NCI-H2196 treated with DMSO at 0.1 percent for 48 hours (cell line): ENCODE measurements around the gene C10orf71.

Experiments
- DNase-seq: peaks from one replicate; lab custom pipeline; 2025; ENCODE audit not compliant: unreplicated experiment; lab: John Stamatoyannopoulos, UW

The C10orf71 gene

DNA sequence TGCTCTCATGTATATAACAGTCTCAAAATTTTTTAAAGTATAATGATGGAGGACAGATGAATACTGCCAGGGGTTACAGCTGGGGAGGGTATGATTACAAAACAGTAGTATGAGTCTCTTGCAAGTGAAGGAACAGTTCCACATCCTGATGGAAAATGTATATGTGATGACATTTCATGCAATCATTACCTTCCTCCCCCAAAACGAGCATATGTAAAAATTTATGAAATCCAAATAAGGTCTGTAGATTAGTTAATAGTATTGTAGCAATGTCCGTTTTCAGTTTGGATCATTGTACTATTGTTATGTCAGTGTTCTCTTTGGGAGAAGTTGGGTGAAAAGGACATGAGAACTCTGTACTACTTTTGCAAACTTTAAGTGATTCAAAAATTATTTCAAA lies 58.9 kb downstream of the C10orf71 start:
- no peak for DNase-seq

DNA sequence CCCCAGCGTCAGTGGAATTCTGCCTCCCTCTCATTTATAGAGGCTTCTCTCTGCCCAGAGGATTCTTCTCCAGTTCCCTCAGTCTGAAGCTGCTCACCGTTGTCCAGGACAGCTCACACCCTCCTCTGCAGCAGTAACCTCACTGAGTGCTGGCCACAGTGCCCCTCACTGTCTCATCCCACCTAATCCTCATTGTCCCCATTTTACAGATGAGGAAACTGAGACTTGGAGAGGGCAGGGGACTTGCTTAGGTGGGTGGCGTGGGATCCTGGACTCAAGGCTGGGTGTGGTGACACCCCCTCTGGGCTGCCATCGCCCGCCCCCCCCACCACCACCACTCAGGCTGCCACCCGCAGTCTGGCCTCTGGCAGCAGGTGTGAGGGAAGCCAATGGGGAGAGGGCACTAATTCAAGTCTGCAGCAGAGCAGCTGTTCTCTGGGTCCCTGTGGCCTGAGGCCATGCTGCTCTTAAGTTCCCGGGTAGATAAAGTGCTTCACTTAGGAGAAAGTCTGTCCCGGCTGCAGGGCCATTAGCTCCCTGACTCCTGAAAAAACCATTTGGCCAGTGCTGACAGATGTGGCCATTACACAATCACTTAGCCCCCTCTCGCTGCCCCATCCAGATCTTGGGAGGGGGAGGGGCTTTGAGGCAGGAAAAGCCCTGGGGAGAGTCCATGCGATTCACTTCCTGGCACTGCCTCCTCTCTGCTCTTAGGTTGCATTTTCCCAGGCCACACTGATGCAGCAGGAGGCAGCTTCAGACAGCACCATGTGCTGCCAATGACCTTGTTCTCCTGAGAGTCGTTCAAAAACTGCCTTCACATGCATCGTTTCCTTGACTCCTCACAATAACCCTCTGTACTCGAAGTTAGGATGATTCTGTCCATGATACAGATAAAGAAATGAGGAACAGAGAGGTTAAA lies 60.6 kb downstream of the C10orf71 start:
- no peak for DNase-seq

DNA sequence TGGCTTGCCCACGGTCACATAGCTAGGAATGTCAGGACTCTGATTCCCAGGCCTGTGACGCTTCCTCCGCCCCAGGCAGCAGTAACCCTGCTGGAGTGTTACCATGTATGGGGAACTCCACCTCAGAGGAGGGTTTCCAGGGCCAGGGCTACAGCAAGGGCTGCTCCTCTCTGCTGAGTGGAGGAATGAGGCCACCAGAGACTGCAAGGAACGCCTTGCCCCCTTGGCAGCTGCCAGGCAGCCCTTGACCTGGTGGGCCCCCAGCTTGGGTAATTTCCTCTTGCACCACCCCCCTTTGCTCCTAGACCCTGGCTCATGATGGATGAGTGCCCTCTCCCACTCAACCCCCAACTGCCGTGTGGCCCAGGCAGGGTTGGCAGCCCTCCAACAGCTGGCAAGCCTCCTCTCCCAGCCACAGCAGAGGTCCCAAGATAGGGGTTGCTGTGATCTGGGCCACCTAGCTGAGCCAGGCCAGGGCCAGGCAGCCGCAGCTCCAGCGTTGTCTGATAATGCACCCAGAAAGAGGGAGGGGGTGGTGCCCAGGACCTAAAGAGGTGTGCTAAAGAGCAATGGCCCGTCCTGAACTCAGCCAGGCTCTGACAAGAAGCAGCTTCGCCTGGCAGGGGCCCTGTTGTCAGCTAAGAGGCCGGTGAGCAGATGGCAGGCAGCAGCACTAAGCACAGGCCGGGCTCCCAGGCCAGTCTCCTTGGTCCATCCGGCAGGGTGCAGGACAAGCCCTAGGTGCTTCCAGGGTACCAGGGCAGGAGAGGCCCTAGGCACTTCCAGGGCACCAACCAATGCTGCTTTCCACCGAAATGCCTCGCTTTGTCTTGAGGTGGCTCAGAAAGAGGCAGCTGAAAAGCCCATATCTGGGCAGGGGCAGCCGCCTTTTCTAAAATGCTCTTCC lies 61.6 kb downstream of the C10orf71 start:
- DNase-seq: no peak

DNA sequence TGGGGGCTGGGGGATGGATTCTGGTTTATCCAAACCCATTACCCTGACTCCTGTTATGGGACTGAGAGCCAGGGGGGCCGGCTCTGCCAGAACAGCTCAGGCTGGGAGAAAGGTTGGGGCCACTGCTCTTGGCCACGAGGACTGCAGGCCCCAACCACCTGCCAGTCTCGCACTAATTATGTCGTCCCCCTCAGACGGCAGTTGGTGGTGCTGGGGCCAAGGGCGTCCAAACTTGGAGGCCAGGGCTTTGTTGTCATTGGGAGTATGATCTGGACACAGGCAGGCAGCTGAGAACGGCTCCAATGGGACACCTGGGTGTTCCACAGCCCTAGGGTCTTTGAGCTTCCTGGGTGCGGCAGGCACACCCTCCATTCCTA lies 62.2 kb downstream of the C10orf71 start:
- no peak for DNase-seq

DNA sequence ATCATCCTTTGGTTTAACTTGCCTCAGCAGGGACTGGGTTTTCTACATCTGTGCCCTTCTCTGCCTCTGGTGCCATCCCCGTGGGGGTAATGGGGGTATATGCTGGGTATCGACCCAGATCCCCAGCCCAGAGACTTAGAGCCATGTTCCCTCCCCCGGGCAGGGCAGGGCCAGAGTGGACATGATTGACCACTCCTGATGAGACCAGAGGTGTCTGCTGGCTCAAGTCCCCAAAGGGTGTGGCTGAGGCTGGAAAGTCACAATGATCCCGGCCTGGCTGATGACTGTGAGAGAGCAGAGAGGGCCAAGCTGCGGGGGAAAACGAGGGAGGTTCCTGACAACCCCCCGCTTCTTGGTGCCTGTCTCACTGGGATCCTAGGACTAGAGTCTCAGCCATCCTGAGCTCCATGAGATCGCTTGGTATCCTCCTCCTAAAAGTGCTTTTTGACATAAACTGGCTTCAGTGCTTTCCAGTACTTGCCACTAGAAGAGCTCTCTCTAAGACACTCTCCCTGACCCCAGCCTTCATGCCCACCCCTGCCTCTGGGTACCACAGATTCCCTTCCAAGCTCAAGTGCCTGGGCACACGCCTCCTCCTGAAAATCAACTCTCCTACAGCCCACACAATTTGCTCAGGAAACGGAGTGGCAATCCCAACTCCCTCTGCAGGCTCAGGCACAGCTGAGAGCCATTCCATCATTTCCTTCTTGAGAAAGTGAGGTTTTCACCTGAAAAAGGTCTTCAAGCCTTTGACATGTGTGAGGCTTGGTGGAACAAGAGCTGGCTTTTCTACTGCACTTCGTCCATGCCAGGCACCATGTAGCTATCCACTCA lies 63.0 kb downstream of the C10orf71 start:
- no peak for DNase-seq

DNA sequence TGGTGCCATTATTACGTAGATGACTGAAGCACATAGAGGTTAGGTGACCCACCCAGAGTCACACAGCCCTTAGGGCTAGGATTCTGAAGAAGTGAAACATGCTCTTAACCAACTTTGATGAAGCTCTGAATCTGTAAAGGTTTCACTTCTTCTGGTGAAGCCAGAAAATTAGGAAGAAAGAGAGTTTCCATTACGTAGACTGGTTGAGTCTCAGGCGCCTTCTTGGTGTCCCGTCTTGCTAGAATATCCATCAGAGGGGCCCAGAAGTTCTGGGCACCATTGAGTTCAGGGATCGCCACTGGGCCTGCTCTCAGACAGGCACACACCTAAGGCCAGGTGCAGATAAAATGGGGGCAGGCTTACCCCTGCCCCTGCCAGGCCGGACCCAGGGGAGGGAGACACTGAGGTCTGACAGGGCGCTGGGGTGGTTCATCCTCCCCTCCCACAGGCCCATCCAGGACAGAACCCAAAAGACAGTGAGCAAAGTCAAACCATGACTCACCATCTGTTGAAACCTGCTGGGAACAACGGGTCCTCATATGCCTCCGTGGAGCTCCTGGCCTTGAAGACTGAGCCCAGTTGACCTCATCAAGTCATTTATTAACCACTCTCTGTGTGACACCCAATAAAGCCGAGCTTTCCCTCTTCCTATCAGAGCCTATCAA lies 63.8 kb downstream of the C10orf71 start:
- DNase-seq: no peak

DNA sequence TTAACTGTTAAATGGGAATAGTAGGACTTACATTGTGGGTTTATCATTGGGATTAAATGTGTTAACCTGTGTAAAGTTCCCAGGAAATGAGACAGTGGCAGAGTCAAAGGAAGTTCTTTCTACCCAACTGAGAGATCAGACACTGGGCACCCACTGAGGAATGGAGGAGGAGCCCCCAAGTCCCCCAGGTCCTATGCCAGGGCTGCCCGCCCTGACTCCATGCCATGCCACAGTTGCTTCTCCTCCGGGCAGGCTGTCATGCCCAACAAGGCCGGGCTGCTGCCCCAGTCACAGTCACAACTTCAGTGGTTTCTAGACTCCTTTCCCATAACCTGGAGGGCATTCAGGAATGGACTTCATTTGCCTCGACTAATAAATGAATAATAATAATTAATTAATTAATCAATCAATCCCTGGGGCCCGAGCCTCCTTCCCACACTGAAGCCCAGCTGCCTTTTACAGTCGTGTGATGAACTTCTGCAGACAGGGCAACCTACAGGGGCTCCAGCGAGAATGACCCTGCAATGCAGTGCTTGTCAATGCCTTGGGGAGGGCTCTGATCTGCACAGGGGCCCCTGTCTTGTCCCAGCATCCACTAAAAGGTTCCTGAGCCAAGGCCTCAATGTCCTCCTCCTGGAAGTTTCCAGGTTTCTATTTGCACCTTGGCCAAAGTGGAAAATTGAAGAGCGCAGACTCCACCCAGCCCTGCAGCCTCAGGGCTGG lies 64.5 kb downstream of the C10orf71 start:
- DNase-seq: no peak

DNA sequence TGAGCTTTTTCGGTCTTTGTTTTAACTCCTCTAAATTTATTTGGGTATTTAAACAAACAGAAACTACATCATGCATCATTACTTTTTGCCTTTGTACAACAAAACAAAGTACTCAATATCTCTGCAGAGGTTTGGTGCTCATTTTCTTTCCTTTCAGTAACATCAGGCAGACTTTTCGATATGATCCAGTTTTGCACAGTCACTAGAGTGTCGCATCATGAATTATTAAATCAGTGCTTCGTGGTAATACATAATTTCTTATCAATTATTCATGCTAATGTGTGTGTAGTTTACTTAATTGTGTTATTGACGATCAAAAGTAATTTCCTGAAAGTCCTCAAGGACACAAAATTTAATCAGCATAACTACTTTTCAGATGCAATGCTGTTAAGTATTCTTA lies 65.1 kb downstream of the C10orf71 start:
- no peak for DNase-seq

DNA sequence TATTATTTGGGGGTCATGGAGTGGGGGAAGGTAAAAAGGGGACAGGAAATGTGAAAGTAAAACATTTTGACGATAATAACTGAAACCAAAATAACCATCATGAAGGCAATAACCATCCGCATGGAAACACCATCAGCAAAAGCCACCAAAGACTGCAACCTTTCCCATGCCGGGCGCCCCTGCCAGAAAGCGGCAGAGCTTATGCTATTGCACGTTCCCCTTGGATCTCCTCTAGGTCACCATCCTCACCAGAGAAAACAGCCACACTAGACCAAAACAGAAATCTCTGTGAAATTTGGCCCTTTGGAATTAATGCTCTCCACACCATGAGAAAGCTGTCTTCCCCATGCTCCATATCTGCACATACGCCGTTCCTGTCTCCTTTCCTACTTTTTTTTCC lies 65.8 kb downstream of the C10orf71 start:
- DNase-seq: no peak

DNA sequence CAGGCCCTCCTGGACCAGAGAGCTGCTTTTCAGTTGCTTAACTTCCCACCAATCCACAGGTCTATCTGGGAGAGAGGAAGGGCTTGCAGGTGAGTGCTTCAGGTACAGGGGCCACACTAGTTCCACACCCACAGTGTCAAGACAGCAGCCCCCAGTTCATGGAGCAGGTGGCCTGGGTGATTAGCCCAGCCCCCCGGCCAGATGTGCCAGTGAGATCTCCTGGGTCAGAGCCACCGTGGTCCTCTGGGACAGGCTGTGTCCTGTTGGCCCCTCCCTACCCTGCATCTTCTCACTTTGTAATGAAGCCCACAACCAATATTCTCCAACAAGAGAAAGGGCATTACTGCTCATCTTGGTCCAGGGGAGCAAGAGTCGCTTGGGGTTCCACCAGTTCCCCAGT lies 66.3 kb downstream of the C10orf71 start:
- DNase-seq: no peak

DNA sequence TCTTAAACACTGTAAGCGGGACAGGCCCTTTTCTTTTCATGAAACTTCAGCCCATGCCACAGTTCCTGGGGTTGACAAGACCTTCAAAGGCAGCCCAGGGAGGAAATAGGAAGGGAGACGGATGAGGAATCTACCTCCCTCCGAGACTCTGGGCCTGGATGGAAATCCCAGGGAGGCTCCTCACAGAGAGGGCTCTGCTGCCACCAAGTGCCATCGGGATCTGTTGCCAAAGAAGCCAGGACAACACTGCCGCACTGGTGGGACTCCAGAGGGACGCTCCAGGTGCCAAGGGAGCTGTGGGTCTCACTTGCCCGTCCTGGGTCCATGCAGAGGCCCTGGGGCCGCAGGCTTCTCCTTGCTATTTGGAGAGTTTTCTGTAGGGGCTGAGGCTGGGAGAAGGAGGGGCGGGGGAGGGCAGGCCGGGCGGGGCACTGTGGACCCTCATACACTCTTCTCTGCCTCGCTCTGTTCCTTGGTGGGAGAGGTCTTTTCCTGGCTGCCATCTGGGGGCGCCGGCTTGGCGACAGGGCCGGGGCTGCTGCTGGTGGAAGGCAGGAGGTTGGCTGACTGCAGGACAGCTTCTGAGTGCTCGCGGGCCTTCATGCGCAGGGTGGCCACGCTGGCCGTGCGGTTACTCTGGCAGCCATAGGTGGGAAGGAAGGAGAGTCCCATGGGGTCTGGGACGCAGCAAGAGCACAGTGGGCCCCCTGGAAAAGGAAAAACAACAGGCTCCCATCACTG lies 66.9 kb downstream of the C10orf71 start:
- no peak for DNase-seq

DNA sequence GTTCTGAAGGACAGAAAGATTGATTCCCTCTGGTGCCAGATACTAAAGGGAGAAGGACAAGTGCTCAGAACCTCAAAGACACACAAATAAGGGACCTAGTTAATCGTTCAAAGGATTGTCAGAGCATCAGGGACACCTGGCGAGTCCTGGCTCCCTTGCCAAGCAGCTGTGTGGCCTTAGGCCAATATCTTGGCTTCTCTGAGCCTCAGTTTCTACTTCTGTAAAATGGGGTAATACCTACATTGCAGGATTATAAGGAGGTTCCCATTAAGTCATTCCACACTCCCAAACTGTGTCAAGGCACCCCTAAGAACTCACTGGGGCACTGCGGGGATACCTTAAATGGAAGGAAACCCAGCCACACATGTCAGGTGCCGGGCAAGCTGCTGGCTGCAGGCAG lies 67.5 kb downstream of the C10orf71 start:
- DNase-seq: no peak

DNA sequence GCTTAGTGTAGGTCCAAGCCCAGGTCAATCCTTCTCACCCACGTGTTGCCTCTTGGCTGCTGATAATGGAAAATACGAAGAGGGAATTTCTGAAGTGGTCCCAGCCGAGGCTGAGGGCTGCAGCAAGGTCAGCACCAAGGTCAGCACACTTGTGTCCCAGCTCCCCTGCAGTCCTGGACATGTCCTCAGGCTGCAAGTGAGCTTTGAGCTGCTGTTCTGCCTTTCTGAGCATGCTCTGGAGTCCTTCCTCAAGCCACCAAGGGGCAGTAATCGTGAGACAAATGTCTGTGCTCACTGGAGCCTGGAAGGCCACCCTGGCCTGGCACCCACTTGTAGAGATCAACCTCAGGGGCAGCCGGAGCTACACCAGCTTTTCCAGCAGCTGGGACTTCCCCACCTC lies 68.6 kb downstream of the C10orf71 start:
- no peak for DNase-seq

DNA sequence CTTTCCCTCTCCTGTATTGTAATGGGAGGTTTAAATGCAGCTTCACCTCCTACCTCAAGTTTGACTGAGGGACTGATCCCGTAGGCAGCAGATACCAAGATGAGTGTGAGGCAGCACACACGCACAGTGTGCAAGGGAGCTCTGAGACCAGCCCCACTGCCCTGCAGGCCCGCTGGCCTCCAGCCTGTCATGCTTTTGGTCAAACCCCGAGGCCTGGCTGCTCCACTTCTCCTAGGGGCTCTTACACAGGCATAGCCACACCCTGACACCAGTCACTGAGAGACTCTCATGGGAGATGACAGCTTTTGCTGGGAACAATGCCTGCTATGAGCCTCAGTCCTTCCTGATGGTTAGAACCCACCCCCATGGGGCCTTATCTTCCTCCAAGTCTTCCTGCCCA lies 69.3 kb downstream of the C10orf71 start:
- DNase-seq: no peak

DNA sequence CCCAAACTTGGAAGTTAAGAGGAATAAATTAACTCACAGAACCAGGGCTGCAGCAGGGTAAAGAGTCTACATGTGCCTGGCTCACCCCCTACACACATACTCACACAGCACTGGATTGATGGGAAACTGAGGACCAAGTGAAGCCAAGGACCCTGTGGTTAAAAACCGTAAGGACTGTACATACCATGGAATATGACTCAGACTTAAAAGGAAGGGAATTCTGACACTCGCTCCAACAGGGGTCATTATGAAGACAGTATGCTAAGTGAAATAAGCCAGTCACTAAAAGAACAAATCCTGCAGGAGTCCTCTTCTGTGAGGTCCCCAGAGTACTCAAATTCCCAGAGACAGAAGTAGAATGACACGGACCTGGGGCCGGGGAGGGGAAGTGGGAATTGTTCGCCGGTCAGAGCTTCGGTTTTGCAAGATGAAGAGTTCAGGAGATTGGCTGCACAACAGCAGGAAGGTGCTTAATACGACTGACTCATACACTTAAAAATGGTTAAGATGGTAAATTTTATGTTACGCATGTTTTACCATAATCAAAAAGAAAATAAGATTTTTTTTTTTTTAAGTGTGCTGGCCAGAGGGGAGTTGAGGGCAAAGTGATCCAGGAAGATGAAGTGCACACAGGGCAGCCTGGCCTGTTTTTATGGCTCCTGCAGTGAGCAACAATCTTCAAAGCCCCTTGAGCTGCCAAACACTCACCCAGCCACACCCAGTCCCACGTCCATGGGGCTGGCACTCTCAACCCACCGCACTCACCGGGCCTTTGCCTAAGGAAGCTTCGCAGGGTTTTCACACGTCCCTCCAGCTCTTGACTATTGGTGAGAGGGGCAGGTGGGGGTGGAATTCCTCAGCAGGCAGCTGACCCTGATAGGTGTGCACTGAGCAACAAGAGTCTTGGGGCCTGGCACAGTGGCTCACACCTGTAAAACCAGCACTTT lies 70.5 kb downstream of the C10orf71 start:
- no peak for DNase-seq

DNA sequence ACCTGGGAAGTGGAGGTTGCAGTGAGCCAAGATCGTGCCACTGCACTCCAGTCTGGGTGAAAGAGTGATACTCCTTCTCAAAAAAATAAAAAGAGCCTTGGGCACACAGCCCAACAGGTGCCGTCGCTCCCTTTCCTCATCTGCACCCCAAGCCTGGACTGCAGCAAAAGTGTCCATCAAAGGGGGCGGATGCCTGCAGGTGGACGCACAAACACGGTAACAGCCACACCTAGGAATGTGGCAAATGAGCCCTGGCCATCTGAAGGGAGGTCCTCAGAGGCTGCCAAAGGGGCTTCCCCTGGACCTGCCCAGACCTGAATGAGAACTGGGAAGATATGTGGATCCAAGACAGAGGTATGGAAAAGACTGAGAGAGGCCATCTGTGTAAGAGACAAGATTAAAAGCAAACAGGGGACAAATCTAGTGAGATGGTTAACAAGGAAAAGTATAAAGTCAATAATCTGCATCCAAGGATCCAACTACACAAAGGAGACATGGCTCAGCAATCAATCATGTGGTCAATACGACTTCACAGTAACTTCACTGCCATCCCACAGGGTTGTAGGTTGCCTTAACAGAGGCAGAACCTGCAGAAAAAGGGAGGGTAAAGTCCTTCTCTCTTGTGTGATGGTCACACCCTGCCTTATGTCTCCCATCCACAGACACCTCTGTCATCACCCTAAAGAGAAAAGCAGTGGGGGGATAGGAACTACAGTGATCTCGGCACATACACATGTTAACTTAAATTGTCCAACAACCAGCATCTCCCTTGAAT lies 71.5 kb downstream of the C10orf71 start:
- DNase-seq: no peak

DNA sequence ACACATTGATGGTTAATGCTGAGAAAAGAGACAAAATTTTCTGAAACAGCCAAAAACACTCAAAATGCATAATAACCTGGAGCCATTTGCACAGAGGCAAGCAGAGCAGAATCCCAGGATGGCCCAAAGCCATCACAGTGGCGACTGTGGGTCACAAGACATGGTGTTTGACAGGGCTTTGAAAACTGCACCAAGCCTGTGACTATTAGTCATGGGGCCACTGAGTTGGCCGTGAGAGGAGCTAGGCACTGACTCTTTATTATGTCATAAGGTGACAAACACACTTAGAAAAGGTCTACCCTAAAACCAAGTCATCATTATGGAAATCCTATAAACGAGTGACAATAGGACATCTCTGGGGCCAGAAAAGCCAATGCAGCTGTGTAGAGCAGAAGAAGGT lies 73.0 kb downstream of the C10orf71 start:
- DNase-seq: no peak
